ENCODE results near the gene NEURL2.

The NEURL2 gene

DNA sequence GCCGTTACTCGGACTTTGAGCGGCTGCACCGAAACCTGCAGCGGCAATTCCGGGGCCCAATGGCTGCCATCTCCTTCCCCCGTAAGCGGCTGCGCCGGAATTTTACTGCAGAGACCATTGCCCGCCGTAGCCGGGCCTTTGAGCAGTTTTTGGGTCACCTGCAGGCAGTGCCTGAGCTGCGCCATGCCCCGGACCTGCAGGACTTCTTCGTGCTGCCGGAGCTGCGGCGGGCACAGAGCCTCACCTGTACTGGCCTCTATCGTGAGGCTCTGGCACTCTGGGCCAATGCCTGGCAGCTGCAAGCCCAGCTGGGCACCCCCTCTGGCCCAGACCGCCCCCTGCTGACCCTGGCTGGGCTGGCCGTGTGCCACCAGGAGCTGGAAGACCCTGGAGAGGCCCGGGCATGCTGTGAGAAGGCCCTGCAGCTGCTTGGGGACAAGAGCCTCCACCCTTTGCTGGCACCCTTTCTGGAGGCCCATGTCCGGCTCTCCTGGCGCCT lies 50.3 kb downstream of the NEURL2 start:
- Histone ChIP-seq H3K4me1 (ENCODE audit: low read length) (no peaks in the 10 kb centered on the region), H3F3A (ENCODE audit: insufficient read depth, low read length) (no peaks in the 10 kb centered on the region), H4K20me1 (ENCODE audit: insufficient read depth, low read length) (no peaks in the 10 kb centered on the region), H3K4me3 (ENCODE audit: low read length) (no peak overlapping the region), H3K4me2 (ENCODE audit: low read depth, low read length) (no peak overlapping the region), H3K9me3 (replicated peaks; ENCODE audit: insufficient read depth, low read length) (no peaks in the 10 kb centered on the region), H3K9ac (ENCODE audit: low read length) (no peak overlapping the region), H2AFZ (ENCODE audit: low read length) (no peak overlapping the region), H3K27me3 (replicated peaks; ENCODE audit: insufficient read depth, low read length) (no peaks in the 10 kb centered on the region), H3K27ac (ENCODE audit: low read length) (no peak overlapping the region), H3K9me2 (replicated peaks; ENCODE audit: insufficient read depth, low read length) (no peaks in the 10 kb centered on the region), H3K36me3 (replicated peaks; ENCODE audit: insufficient read depth, low read length) (no peaks in the 10 kb centered on the region), H3K79me2 (ENCODE audit: low read length) (no peaks in the 10 kb centered on the region)
- TF ChIP-seq, protein P1, sequence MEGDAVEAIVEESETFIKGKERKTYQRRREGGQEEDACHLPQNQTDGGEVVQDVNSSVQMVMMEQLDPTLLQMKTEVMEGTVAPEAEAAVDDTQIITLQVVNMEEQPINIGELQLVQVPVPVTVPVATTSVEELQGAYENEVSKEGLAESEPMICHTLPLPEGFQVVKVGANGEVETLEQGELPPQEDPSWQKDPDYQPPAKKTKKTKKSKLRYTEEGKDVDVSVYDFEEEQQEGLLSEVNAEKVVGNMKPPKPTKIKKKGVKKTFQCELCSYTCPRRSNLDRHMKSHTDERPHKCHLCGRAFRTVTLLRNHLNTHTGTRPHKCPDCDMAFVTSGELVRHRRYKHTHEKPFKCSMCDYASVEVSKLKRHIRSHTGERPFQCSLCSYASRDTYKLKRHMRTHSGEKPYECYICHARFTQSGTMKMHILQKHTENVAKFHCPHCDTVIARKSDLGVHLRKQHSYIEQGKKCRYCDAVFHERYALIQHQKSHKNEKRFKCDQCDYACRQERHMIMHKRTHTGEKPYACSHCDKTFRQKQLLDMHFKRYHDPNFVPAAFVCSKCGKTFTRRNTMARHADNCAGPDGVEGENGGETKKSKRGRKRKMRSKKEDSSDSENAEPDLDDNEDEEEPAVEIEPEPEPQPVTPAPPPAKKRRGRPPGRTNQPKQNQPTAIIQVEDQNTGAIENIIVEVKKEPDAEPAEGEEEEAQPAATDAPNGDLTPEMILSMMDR (IDR thresholded peaks at IDR 0.05; ENCODE audit: low read length) = no peak
- TF ChIP-seq EZH2phosphoT487 (IDR thresholded peaks at IDR 0.05; ENCODE audit: low read length) = no peak
- TF ChIP-seq EZH2 (optimal IDR thresholded peaks at IDR 0.05; ENCODE audit: low read depth, low read length) = no peak
- DNase-seq = no peak
